CD14-positive monocyte (primary cell): ENCODE results near the gene CADM4. TPM values are rescaled to one million over a fixed set of nuclear protein-coding genes. Genes with fewer than 3 reads are reported as not detected.

Experiments used
- DNase-seq, 3 donors: peaks; one replicate each; pipeline ENCODE4 v3.0.0-alpha.2; 2011 to 2022
- H2AFZ ChIP-seq: 2 replicates; pipeline ENCODE4 v1.6.0; 2012; ENCODE audit warnings: mild to moderate bottlenecking, low read depth, low read length, inconsistent platforms; ENCODE audit not compliant: insufficient read depth, poor library complexity, severe bottlenecking
- H3K27ac ChIP-seq, 2 donors: 1 replicate in 1 of 2; 2 replicates in 1 of 2; pipeline ENCODE4 v1.5.1; 2012 to 2013; ENCODE audit warnings: low read length in 2 of 2, control low read depth in 1 of 2, inconsistent platforms in 1 of 2, low read depth in 1 of 2, mild to moderate bottlenecking in 1 of 2
- H3K27me3 ChIP-seq, 2 donors: one replicate each; pipeline versions ENCODE4 v1.6.0 to v1.6.1; 2011 to 2013; ENCODE audit warnings: low read length in 2 of 2; ENCODE audit not compliant: control insufficient read depth in 2 of 2, insufficient read depth in 2 of 2
- H3K36me3 ChIP-seq, 2 donors: replicated peaks in 1 of 2; 1 replicate in 1 of 2; 2 replicates in 1 of 2; pipeline versions ENCODE4 v1.5.1 to v1.6.1; 2012 to 2013; ENCODE audit warnings: low read length in 2 of 2, control low read depth in 1 of 2, inconsistent platforms in 1 of 2, mild to moderate bottlenecking in 1 of 2; ENCODE audit not compliant: insufficient read depth in 2 of 2, control insufficient read depth in 1 of 2
- H3K4me1 ChIP-seq, 2 donors: 1 replicate in 1 of 2; 2 replicates in 1 of 2; pipeline versions ENCODE4 v1.5.1 to v1.6.1; 2012 to 2013; ENCODE audit warnings: low read length in 2 of 2, control low read depth in 1 of 2, inconsistent platforms in 1 of 2, mild to moderate bottlenecking in 1 of 2, moderate library complexity in 1 of 2; ENCODE audit not compliant: insufficient read depth in 2 of 2, control insufficient read depth in 1 of 2
- H3K4me2 ChIP-seq: replicated peaks from 2 replicates; pipeline ENCODE3; 2012; ENCODE audit warnings: low read length, moderate library complexity, mild to moderate bottlenecking; ENCODE audit not compliant: poor library complexity, severe bottlenecking; ENCODE audit errors: extremely low read depth
- H3K4me3 ChIP-seq, 3 experiments: fragments of 200-600 bp in 1 of 3; sonication (generic) in 1 of 3; replicated peaks in 1 of 3; 1 replicate in 2 of 3; 2 replicates in 1 of 3; pipeline ENCODE4 v1.5.1; 2011 to 2013; ENCODE audit warnings: low read length in 3 of 3, mild to moderate bottlenecking in 3 of 3, control low read depth in 2 of 3, low read depth in 2 of 3, inconsistent platforms in 1 of 3, moderate library complexity in 1 of 3
- H3K79me2 ChIP-seq: 2 replicates; pipeline ENCODE4 v1.6.0; 2012; ENCODE audit warnings: mild to moderate bottlenecking, control low read depth, inconsistent platforms, low read length, moderate library complexity; ENCODE audit not compliant: insufficient read depth
- H3K9ac ChIP-seq: 2 replicates; pipeline ENCODE4 v1.6.0; 2017; ENCODE audit warnings: low read length, mild to moderate bottlenecking; ENCODE audit not compliant: insufficient read depth, poor library complexity, severe bottlenecking
- H3K9me3 ChIP-seq, 2 donors: replicated peaks in 1 of 2; 1 replicate in 1 of 2; 2 replicates in 1 of 2; pipeline versions ENCODE4 v1.5.1 to v1.6.1; 2012 to 2013; ENCODE audit warnings: low read length in 2 of 2, control low read depth in 1 of 2; ENCODE audit not compliant: control insufficient read depth in 1 of 2, insufficient read depth in 1 of 2
- H4K20me1 ChIP-seq: 2 replicates; pipeline ENCODE4 v1.6.0; 2012; ENCODE audit warnings: mild to moderate bottlenecking, low read length, control low read depth, moderate library complexity; ENCODE audit not compliant: insufficient read depth
- H3K27ac Mint-ChIP-seq, 7 donors: one replicate each; pipeline ENCODE4 v1.8.0; 2020; ENCODE audit warnings: mild to moderate bottlenecking in 7 of 7, mixed read lengths in 7 of 7, moderate library complexity in 6 of 7, inconsistent platforms in 2 of 7
- H3K27me3 Mint-ChIP-seq, 3 donors: one replicate each; pipeline ENCODE4 v1.8.0; 2021 to 2022; ENCODE audit warnings: low read depth in 3 of 3, mild to moderate bottlenecking in 3 of 3, mixed read lengths in 3 of 3, moderate library complexity in 3 of 3, inconsistent platforms in 1 of 3
- H3K36me3 Mint-ChIP-seq, 2 donors: one replicate each; pipeline ENCODE4 v1.8.0; 2020; ENCODE audit warnings: mixed read lengths in 2 of 2, inconsistent platforms in 1 of 2, mild to moderate bottlenecking in 1 of 2
- H3K4me1 Mint-ChIP-seq: one replicate; pipeline ENCODE4 v1.8.0; 2020; ENCODE audit warnings: mild to moderate bottlenecking, mixed read lengths
- H3K4me3 Mint-ChIP-seq, 2 donors: one replicate each; pipeline ENCODE4 v1.8.0; 2020; ENCODE audit warnings: mild to moderate bottlenecking in 2 of 2, mixed read lengths in 2 of 2, moderate library complexity in 1 of 2
- H3K9me3 Mint-ChIP-seq, 7 donors: one replicate each; pipeline ENCODE4 v1.8.0; 2020 to 2022; ENCODE audit warnings: mixed read lengths in 7 of 7, mild to moderate bottlenecking in 6 of 7, moderate library complexity in 6 of 7, inconsistent platforms in 2 of 7
- WGBS: methylation state at CpG from one replicate; pipeline ENCODE4 v1.1.5; 2013; ENCODE audit warnings: missing lambda C conversion rate; ENCODE audit not compliant: insufficient coverage; 5-methylcytosine and 5-hydroxymethylcytosine counted together
- intact Hi-C, 2 donors: fragments of 100-400 bp; cut with micrococcal nuclease; formaldehyde crosslinking; loops; one replicate each; pipeline versions ENCODE4 v1.15.0 to v1.15.1; 2023
- polyA plus RNA-seq, 3 donors: library from polyadenylated mRNA; depleted of rRNA in 1 of 3; unstranded in 2 of 3; stranded (reverse) in 1 of 3; fragments of 300-500 nt in 2 of 3; fragments of >200 nt in 1 of 3; fragmentation: Illumina TruSeq in 2 of 3; gene quantifications; 1 replicate in 2 of 3; 2 replicates in 1 of 3; pipeline ENCODE4 v1.2.3, GENCODE V29; 2012 to 2021
- TF ChIP-seq, protein P1 (sequence below): fragments of 200-600 bp; IDR thresholded peaks from one replicate; pipeline ENCODE4 v1.8.0; 2022; ENCODE audit warnings: antibody characterized with exemption, mild to moderate bottlenecking

The CADM4 gene
- polyA plus RNA-seq, 3 donors: 0.10 to 0.91 (median 0.31) TPM

DNA sequence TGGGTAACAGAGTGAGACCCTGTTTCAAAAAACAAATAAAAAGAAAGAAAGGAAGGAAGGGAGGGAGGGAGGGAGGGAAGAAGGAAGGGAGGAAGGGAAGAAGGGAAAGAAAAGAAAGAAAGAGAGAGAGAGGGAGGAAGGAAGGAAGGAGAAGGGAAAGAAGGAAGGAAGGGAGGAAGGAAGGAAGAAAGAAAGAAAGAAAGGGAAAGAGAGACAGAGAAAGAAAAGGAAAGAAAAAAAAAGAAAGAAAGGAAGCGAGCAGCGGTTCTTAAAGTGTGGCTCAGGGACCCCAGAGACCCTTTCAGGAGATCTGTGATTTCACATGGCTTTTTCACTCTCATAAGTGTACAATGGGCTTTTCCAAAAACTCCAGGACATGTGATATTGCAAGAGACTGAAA, 9.9 kb upstream of the CADM4 start:
- no peak overlapping the region for H3K4me2 ChIP-seq
- 100% methylated on average over 2 of the region's 2 CpGs for whole genome bisulfite sequencing
- Mint-ChIP-seq H3K27ac (peak overlapping the region in 1 of 7 donors; percentile 10), H3K4me1 (no peaks in the 10 kb centered on the region), H3K9me3 (peaks cover 0 to 13% (median 4%) of the 10 kb centered on the region in 7 donors), H3K36me3 (peaks cover 68 to 92% of the 10 kb centered on the region in 2 donors), H3K4me3 (no peak overlapping the region), H3K27me3 (peaks cover 0 to 4% (median 2%) of the 10 kb centered on the region in 3 donors)
- H3K4me1 ChIP-seq: no peaks in the 10 kb centered on the region
- TF ChIP-seq, protein P1, sequence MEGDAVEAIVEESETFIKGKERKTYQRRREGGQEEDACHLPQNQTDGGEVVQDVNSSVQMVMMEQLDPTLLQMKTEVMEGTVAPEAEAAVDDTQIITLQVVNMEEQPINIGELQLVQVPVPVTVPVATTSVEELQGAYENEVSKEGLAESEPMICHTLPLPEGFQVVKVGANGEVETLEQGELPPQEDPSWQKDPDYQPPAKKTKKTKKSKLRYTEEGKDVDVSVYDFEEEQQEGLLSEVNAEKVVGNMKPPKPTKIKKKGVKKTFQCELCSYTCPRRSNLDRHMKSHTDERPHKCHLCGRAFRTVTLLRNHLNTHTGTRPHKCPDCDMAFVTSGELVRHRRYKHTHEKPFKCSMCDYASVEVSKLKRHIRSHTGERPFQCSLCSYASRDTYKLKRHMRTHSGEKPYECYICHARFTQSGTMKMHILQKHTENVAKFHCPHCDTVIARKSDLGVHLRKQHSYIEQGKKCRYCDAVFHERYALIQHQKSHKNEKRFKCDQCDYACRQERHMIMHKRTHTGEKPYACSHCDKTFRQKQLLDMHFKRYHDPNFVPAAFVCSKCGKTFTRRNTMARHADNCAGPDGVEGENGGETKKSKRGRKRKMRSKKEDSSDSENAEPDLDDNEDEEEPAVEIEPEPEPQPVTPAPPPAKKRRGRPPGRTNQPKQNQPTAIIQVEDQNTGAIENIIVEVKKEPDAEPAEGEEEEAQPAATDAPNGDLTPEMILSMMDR: no peak
- no peaks in the 10 kb centered on the region for H3K9me3 ChIP-seq
- H3K36me3 ChIP-seq: peaks cover 78 to 87% of the 10 kb centered on the region in 2 donors
- intact Hi-C loops: no loop called here
- no peak for DNase-seq
- H3K27me3 ChIP-seq: no peaks in the 10 kb centered on the region
- H3K79me2 ChIP-seq: peaks cover 11% of the 10 kb centered on the region
- H2AFZ ChIP-seq: no peak overlapping the region
- peaks cover 82% of the 10 kb centered on the region for H4K20me1 ChIP-seq
- no peak overlapping the region for H3K9ac ChIP-seq
- H3K27ac ChIP-seq: no peak overlapping the region
- H3K4me3 ChIP-seq: no peak overlapping the region

DNA sequence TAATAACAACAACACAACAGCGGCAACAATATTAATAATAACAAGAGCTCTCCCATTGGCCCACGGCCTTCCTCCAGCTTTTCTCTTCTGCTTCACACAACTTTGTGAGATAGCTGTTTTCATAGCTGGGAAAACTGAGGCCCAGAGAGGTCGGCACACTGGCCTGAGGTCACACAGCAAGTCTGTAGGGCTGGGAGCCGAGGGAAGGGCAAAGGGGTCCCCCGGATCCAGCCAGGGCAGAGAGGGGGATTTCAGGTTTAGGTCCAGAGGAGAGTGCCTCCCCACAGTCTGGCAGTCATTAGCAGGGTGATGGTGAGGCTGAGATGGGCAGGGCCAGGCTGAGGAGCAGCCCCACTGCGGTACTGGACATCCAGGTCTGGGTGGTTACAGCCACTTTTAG, 9.0 kb upstream of the CADM4 start:
- Histone ChIP-seq H3K79me2 (peaks cover 10% of the 10 kb centered on the region), H3K4me2 (no peak overlapping the region), H3K9me3 (no peaks in the 10 kb centered on the region), H3K36me3 (peaks cover 70 to 78% of the 10 kb centered on the region in 2 donors), H3K4me3 (no peak overlapping the region), H3K9ac (no peak overlapping the region), H3K27me3 (no peaks in the 10 kb centered on the region), H2AFZ (no peak overlapping the region), H3K27ac (no peak overlapping the region), H3K4me1 (no peaks in the 10 kb centered on the region), H4K20me1 (peaks cover 73% of the 10 kb centered on the region)
- peaks cover 0 to 13% (median 4%) of the 10 kb centered on the region in 7 donors for H3K9me3 Mint-ChIP-seq
- peaks cover 3% of the 10 kb centered on the region for H3K4me1 Mint-ChIP-seq
- no peak for DNase-seq
- peaks cover 0 to 4% (median 4%) of the 10 kb centered on the region in 3 donors for H3K27me3 Mint-ChIP-seq
- TF ChIP-seq, protein P1: no peak
- H3K4me3 Mint-ChIP-seq: no peak overlapping the region
- peaks cover 61 to 83% of the 10 kb centered on the region in 2 donors for H3K36me3 Mint-ChIP-seq
- H3K27ac Mint-ChIP-seq: peak overlapping the region in 1 of 7 donors; percentile 35
- intact Hi-C loops: no loop called here
- 96% methylated on average over 4 of the region's 6 CpGs for WGBS
